ENCODE data around the gene MAN2B1. TPM values are rescaled to one million over a fixed set of nuclear protein-coding genes. Genes with fewer than 3 reads are reported as not detected.

Gene MAN2B1
- total RNA-seq, 4 donors from 2014 or later = 61.0 to 186 (median 88.5) TPM

DNA sequence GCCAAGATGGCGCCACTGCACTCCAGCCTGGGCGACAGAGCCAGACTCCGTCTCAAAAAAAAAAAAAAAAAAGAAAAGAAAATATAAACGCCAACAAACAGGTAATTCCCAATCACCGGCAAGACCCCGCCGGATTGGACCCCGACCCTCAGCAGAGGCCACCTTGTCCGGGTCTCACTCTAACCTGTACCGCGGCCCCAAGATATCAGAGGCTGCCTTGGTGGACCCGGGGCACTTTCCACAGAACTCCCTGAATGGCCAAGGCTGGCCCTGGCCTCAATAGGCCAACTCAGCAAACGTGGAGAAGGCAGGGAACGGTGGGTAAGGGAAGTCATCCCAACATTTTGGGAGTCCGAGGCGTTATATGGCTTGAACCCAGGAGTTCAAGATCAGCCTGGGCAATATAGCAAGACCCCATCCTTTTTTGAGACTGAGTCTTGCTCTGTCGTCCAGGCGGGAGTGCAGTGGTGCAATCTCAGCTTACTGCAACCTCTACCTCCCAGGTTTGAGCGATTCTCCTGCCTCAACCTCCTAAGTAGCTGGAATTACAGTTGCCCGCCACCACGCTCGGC is 27.8 kb downstream of the MAN2B1 start:
- TF ChIP-seq, protein P1, sequence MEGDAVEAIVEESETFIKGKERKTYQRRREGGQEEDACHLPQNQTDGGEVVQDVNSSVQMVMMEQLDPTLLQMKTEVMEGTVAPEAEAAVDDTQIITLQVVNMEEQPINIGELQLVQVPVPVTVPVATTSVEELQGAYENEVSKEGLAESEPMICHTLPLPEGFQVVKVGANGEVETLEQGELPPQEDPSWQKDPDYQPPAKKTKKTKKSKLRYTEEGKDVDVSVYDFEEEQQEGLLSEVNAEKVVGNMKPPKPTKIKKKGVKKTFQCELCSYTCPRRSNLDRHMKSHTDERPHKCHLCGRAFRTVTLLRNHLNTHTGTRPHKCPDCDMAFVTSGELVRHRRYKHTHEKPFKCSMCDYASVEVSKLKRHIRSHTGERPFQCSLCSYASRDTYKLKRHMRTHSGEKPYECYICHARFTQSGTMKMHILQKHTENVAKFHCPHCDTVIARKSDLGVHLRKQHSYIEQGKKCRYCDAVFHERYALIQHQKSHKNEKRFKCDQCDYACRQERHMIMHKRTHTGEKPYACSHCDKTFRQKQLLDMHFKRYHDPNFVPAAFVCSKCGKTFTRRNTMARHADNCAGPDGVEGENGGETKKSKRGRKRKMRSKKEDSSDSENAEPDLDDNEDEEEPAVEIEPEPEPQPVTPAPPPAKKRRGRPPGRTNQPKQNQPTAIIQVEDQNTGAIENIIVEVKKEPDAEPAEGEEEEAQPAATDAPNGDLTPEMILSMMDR (IDR thresholded peaks at IDR 0.05; ENCODE audit: low read depth) = no peak

DNA sequence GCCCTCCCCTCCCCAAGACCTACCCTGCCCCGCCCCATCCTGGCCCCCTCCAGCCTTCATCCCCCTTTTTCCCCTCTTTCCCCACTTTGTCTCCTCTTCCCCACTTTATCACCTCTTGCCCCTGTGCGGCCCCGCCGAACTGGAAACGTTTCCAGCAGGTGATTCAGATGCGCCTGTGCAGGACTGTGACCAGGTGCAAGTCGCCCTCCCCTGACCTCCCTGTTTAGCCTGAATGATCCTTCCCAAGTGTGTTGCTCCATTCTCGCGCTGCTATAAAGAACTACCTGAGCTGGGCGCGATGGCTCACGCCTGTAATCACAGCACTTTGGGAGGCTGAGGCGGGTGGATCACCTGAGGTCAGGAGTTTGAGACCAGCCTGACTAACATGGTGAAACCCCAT is 29.9 kb downstream of the MAN2B1 start:
- TF ChIP-seq, protein P1 (IDR thresholded peaks at IDR 0.05; ENCODE audit: low read depth) = no peak

DNA sequence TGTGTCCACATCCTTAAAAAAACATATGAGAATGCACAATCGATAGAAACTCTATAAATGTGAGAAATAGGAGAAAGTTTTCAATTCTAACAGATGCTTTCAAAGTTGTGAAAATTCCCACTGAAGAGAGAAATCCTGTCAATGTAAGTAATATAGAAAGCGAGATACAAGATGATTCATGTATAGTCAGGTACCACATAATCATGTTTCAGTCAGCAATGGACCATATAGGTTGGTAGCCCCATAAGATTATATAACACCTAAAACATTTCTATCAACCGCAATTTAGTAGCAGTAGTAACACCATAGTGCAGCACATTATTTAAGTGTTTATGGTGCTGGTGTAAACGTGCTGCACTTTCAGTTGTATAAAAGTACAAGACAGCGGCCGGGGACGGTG is 37.3 kb downstream of the MAN2B1 start:
- TF ChIP-seq, protein P1 (IDR thresholded peaks at IDR 0.05; ENCODE audit: low read depth) = no peak

DNA sequence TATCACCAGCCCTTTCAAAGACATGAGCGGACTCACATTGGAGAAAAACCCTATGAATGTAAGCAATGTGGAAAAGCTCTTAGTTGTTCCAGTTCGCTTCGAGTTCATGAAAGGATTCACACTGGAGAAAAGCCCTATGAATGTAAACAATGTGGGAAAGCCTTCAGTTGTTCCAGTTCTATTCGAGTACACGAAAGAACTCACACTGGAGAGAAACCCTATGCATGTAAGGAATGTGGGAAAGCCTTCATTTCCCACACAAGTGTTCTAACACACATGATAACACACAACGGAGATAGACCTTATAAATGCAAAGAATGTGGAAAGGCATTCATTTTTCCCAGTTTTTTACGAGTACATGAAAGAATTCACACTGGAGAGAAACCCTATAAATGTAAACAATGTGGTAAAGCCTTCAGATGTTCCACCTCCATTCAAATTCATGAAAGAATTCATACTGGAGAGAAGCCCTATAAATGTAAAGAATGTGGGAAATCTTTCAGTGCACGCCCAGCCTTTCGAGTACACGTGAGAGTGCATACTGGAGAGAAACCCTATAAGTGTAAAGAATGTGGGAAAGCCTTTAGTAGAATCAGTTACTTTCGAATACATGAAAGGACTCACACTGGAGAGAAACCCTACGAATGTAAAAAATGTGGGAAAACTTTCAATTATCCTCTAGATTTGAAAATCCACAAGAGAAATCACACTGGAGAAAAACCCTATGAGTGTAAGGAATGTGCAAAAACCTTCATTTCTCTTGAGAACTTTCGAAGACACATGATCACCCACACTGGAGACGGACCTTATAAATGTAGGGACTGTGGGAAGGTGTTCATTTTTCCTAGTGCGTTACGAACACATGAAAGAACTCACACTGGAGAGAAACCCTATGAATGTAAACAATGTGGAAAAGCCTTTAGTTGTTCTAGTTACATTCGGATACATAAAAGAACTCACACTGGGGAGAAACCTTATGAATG is 38.2 kb downstream of the MAN2B1 start:
- TF ChIP-seq, protein P1 (IDR thresholded peaks at IDR 0.05; ENCODE audit: low read depth) = no peak

DNA sequence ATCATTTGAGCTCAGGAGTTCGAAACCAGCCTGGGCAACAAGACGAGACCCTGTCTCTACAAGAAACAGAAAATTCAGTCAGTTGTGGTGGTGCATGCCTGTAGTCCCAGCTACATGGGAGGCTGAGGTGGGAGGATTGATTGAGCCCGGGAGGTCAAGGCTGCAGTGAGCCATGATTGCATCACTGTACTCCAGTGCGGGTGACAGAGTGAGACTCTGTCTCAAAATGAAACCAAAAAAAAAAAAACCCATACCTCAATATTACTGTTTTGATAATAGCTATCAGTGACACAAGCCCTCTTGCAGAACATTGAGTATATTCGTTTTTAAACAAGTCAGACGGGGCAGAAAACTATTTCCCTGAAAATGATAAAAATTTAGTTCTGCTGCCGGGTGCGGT is 39.6 kb downstream of the MAN2B1 start:
- TF ChIP-seq, protein P1 (IDR thresholded peaks at IDR 0.05; ENCODE audit: low read depth) = no peak

DNA sequence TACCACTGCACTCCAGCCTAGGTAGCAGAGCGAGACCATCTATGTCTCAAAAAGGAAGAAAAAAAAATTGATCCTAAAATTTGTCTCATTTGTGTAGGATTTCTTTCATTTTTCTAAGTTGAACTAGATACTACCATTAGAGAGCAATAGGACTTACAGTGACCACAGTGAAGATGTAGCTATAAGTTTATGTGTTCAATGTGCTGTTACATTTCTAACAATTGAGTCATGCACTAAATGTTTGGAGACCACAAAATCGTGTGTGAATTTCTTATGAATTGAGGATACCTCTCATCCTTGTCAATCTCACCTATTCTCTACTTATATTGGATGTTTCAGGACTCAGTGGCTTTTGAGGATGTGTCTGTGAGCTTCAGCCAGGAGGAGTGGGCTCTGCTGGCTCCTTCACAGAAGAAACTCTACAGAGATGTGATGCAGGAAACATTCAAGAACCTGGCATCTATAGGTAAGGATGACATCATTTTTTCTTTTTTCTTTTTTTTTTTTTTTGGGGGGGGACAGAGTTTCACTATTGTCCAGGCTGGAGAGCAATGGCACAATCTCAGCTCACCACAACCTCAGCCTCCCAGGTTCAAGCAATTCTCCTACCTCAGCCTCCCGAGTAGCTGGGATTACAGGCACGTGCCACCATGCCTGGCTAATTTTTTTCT is 43.0 kb downstream of the MAN2B1 start:
- TF ChIP-seq, protein P1 (IDR thresholded peaks at IDR 0.05; ENCODE audit: low read depth) = no peak

DNA sequence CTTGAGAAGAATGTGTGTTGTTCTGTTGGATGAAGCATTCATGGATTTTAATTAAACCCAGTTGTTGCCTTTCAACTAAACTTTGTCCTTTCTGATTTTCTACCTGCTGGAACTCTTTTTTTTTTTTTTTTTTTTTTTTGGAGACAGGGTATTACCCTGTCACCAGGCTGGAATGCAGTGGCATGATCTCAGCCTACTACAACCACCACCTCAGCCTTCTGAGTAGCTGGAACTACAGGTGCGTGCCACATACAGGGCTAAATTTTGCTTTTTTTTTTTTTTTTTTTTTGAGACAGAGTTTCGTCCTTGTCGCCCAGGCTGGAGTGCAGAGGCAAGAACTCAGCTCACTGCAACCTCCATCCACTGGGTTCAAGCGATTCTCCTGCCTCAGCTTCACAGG is 48.9 kb downstream of the MAN2B1 start:
- TF ChIP-seq, protein P1 (IDR thresholded peaks at IDR 0.05; ENCODE audit: low read depth) = no peak

Data from subcutaneous adipose tissue (tissue), 4 donors.